ENCODE measurements around the gene LIFR.
"Not testable (repeated sequence)": the region's sequence is repeated elsewhere in the genome, so short reads cannot be mapped to it uniquely, and the experiment has no call there.

Gene LIFR

DNA sequence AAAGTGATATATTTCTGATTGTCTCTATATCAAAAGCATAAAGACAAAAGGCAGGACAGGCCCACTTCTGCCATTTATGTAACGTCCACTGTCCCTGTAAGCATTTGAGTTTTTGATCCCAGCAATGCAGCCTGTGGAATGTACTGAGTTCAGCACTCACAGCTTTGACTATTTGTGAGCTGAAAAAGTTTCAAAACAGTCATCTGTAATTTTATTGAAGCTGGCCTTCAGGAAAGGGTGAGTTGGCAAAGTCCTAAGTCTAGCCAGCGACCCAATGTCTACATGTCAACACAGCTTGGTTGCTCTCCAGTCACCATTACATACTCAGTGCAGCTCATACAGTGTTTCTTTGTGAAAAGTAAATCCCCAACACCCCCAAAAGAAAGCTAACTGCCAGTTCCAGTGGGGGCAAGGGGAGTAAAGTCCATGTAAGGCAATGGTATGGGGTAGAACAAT lies 9.7 kb downstream of the LIFR start:
- no peak for ATAC-seq

GRCh38 chr5:38543886-38544285 lies 12.6 kb downstream of the LIFR start:
- no peak for ATAC-seq

DNA sequence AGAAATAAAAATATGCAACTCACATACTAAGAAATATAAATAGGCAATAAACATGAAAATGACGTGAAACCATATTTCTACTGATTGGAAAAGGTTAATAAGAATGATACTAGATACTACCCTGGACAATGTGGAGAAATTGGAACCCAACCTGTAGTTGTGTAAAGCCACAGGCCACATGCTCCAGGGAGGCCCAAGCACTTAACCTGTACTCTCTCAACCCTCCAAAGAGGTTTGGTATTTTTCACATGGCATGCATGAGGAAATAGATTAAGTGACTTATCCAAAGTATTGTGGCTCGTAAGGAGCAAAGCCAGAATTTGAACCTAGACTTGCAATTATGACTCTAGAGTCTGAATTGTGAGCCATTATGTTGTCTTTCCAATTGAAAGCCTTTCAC lies 13.4 kb downstream of the LIFR start:
- no peak for ATAC-seq

GRCh38 chr5:38541174-38541725 lies 15.2 kb downstream of the LIFR start:
- no peak for ATAC-seq

GRCh38 chr5:38540314-38540713 lies 16.1 kb downstream of the LIFR start:
- ATAC-seq = no peak

DNA sequence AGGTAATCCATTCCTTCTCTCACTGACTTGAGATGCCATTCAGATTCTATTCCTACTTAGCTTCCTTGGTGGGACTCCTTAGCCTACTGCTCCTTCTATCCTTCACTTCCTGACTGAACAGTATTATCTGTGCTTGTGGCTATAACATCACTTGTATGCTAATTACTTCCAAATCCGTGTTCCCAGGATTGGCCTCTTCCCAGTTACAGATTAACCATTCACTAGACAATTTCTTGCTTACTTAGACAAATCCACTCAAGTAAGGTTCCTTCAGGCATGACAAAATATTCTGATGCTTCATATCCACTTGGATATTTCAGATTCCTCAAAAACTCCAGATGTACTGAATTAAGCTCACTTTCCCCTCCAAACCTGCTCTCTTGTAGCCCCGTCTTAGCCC lies 18.3 kb downstream of the LIFR start:
- no peak for ATAC-seq

DNA sequence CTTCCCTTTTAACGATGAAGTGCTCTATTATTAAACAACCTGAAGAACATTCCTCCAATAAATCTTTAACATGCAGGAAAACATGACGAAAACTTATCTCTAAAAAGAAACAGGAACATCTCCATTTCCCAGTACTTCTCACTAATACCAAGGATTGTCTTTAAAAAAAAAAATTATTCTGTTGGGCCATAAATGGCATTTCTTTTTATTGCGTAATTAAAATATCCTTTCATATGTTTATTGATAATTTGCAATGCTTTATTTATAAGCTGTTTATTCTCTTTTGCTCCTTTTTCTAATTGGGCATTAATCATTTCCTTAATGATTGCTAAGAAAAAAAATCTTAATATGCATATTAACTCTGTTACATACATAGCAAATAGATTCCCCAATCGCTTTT lies 18.9 kb downstream of the LIFR start:
- no peak for ATAC-seq

- ATAC-seq = no peak
Measured at GRCh38 chr5:38536968-38537367, 19.5 kb downstream of the LIFR start.

DNA sequence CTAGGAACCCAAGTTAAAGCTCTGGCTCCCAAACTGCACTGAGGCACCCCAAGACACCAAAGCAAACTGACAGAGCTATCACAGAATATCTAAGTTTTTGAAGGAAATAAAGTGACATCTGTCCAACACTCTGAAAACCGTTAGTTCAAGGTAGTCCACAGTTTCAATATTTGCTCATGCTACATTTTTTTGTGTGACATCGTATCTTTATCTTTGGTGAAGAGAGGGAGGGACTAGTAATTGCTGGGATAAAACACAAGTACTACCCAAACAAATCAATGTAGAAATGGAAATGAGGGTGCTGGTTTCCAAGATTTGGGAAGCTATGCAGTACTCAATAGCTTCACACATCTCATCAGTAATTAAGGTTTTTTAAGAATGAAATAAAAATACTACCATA lies 20.6 kb downstream of the LIFR start:
- ATAC-seq = no peak

- no peak for ATAC-seq
Measured at GRCh38 chr5:38535248-38535750, 21.1 kb downstream of the LIFR start.

GRCh38 chr5:38534156-38534453 lies 22.3 kb downstream of the LIFR start:
- ATAC-seq = no peak

DNA sequence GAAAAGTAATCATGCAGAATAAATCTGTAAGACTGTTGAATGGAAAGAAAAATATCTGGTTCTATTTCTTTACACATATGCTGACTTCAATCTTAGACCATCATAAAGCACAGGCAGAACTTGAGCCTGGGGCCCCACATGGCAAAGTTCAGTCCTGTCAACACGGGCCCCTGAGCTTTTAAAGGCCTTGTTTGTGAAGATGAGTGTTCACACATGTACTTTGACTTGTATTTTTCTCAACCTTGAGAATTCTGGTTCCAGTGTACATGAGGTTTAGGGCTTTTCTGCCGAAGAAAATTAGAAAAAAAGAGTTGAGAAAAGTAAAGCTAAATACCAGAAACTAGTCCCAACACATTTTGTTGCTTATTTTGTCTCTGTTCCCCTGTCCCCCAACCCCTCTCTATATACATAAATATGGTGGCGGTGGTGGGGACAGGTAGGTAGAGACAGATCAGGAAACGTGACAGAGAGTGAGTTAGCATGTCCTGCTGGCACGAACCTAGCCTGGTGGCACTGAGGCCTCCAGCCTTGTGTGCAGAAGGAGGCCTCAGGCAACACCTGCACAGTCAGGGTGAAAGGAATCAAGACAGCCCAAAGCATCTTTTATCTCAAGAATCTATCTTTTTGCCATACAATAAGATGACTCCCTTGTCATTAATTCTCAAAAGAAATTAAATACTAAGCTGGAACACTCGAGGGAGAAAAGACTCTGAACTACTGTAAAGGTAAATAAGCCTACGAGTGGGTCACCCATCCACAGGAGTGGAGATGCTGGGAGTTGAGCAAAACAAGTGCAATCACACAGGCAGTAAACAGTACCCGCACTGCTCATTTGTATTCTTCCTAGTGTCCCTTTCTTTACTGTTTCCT lies 22.9 kb downstream of the LIFR start:
- no peak for ATAC-seq

DNA sequence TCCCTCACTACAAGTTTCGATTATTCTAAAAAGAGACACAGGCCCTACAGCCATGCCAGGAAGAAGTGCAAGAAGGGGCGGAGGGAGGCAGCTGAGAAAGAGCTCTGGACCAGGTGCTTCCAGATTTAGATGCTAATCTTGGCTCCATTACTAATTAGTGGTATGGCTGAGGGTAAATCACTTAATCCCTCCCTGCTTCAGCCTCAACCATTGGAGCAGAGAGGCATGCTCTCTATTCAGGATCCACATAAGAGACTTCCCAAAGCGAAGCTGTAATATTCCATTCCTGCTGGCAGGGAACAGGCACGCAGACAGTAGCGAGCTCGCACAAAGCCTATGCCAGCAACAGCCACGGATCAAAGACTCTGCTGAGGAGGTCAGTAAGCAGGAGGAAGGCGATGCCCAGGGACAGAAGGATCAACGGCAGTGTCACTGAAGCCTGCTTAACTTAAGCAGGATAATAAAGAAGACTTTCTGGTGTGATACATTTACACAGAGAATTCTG lies 24.2 kb downstream of the LIFR start:
- no peak for ATAC-seq

DNA sequence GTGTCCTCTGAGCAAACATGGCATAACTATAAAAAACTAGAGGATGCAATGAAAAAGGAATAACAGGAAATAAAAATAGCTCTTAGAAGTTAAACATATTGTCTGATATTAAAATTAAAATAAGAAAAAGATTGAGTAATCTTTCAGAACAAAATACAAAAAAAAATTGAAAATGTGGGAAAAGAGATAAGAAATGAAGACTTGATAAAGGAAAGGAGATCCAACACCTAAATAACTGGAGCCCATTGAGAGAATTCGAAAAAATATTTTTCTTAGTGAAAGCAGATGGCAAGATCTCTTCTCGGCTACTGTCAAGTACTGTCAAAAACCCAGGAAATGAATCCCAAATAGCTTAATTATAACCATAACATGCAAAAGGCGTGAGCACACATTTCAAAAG lies 24.9 kb downstream of the LIFR start:
- ATAC-seq = no peak

DNA sequence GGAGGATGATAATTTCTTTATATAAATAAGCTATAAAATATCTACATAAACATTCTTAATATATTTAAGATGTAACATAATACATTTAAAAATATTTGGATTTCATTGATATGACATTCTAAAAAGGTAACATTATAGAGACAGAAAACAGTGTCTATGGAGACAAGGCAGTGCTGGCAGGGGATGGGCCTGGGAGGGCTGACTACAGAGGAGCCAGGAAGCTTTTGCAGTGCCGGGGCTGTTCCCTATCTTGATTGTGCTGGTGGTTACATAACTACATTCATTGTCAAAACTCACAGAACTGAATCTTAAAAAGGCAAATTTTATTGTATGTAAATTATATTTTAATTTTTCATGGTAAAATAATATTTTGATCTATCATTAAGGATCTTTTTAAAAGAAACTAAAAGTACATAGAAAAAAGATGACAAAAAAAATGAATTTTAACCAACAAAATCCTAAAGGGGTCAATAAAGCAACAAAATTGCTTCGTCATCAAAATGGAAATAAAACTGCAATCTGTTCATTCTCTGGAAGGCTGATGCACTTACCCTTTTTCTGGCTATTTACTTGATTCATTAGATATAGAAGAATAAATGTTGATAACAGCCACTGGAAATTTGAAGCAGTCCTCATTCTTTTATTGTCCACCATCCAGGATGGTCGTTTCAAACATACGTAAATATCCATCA lies 26.3 kb downstream of the LIFR start:
- no peak for ATAC-seq

- ATAC-seq = no peak
Measured at GRCh38 chr5:38528162-38528703, 28.2 kb downstream of the LIFR start.

- no peak for ATAC-seq
Measured at GRCh38 chr5:38527475-38527874, 29.0 kb downstream of the LIFR start.

GRCh38 chr5:38524022-38524421 lies 32.4 kb downstream of the LIFR start:
- ATAC-seq = no peak

GRCh38 chr5:38519476-38519875 lies 37.0 kb downstream of the LIFR start:
- ATAC-seq = no peak

- ATAC-seq = no peak
Measured at GRCh38 chr5:38518341-38518740, 38.1 kb downstream of the LIFR start.

DNA sequence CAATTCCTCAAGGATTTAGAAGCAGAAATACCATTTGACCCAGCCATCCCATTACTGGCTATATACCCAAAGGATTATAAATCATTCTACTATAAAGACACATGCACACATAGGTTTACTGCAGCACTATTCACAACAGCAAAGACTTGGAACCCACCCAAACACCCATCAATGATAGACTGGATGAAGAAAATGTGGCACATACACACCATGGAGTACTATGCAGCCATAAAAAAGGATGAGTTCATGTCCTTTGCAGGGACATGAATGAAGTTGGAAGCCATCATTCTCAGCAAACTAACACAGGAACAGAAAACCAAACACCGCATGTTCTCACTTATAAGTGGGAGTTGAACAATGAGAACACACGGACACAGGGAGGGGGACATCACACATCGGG lies 39.8 kb downstream of the LIFR start:
- not testable (repeated sequence) for ATAC-seq

GRCh38 chr5:38515646-38516045 lies 40.8 kb downstream of the LIFR start:
- no peak for ATAC-seq

GRCh38 chr5:38515092-38515491 lies 41.4 kb downstream of the LIFR start:
- no peak for ATAC-seq

Measured in activated CD4-positive, CD25-positive, alpha-beta regulatory T cell treated with anti-CD3 and anti-CD28 coated beads, Interleukin-2, amount 50 U/mL, for 24 hours (primary cell).